Dendritic cell treated with granulocyte-macrophage colony-stimulating factor and Interleukin-4, amounts not matched to agents 40 ng/mL and 50 ng/mL, for 4 days (primary cell): ENCODE measurements around the gene PPP1R15B.

Source experiments
- H3K27ac Mint-ChIP-seq: one replicate; pipeline ENCODE4 v1.8.0; 2022; ENCODE audit warnings: mild to moderate bottlenecking, mixed read lengths
- H3K27me3 Mint-ChIP-seq: one replicate; pipeline ENCODE4 v1.8.0; 2022; ENCODE audit warnings: mild to moderate bottlenecking, mixed read lengths
- H3K36me3 Mint-ChIP-seq: one replicate; pipeline ENCODE4 v1.8.0; 2022; ENCODE audit warnings: low read depth, mixed read lengths
- H3K4me1 Mint-ChIP-seq: one replicate; pipeline ENCODE4 v1.8.0; 2022; ENCODE audit warnings: low read depth, mixed read lengths
- H3K4me3 Mint-ChIP-seq: one replicate; pipeline ENCODE4 v1.8.0; 2022; ENCODE audit warnings: mild to moderate bottlenecking, moderate library complexity, mixed read lengths
- H3K9me3 Mint-ChIP-seq: one replicate; pipeline ENCODE4 v1.8.0; 2022; ENCODE audit warnings: mixed read lengths
- intact Hi-C: fragments of 100-400 bp; cut with micrococcal nuclease; formaldehyde crosslinking; loops from one replicate; pipeline ENCODE4 v1.15.0; 2022

The PPP1R15B gene

GRCh38 chr1:204366759-204367158 is 44.9 kb downstream of the PPP1R15B start:
- Mint-ChIP-seq H3K27ac (no peak overlapping the region), H3K4me1 (peaks cover 39% of the 10 kb centered on the region), H3K36me3 (no peaks in the 10 kb centered on the region), H3K9me3 (no peaks in the 10 kb centered on the region), H3K4me3 (no peak overlapping the region), H3K27me3 (peaks cover 49% of the 10 kb centered on the region)
- intact Hi-C loops: no loop called here

- peak overlapping the region; percentile 72 for H3K4me3 Mint-ChIP-seq
- intact Hi-C loops: loop anchor here (1.0 kb wide), 3 partner anchors 105 to 201 kb away; no protein-coding TSS in a partner anchor
- peaks cover 63% of the 10 kb centered on the region for H3K27me3 Mint-ChIP-seq
- H3K36me3 Mint-ChIP-seq: no peaks in the 10 kb centered on the region
- peak overlapping the region; percentile 50 for H3K27ac Mint-ChIP-seq
- peaks cover 36% of the 10 kb centered on the region for H3K4me1 Mint-ChIP-seq
- no peaks in the 10 kb centered on the region for H3K9me3 Mint-ChIP-seq
Observed at GRCh38 chr1:204363335-204364114, 48.1 kb downstream of the PPP1R15B start.

DNA sequence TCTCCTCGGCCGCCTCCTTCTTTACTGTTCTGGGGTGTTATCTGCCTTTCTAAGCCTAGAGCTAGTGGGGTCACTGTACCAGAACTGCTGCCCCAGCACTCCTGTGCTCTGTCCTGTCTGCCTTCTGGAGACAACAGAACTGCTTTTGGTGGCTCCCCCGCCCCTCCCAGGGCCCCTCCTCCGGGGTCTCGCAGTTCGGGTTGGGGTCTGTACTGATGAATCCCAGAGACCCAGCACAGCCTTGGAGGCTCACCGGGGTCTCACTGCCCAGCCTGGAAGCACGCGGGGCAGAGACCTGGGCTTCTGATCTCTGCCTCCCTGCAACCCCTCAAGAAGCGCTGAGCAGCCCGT is 48.7 kb downstream of the PPP1R15B start:
- no peaks in the 10 kb centered on the region for H3K36me3 Mint-ChIP-seq
- H3K27me3 Mint-ChIP-seq: peaks cover 64% of the 10 kb centered on the region
- H3K4me3 Mint-ChIP-seq: peak overlapping the region; percentile 72
- intact Hi-C loops: loop anchor here (1.0 kb wide), 3 partner anchors 105 to 201 kb away; no protein-coding TSS in a partner anchor
- H3K9me3 Mint-ChIP-seq: no peaks in the 10 kb centered on the region
- peak overlapping the region; percentile 50 for H3K27ac Mint-ChIP-seq
- H3K4me1 Mint-ChIP-seq: peaks cover 36% of the 10 kb centered on the region

GRCh38 chr1:204361781-204362180 is 49.8 kb downstream of the PPP1R15B start:
- H3K27me3 Mint-ChIP-seq: peaks cover 63% of the 10 kb centered on the region
- no peak overlapping the region for H3K27ac Mint-ChIP-seq
- H3K4me1 Mint-ChIP-seq: peaks cover 44% of the 10 kb centered on the region
- H3K36me3 Mint-ChIP-seq: no peaks in the 10 kb centered on the region
- intact Hi-C loops: no loop called here
- no peak overlapping the region for H3K4me3 Mint-ChIP-seq
- no peaks in the 10 kb centered on the region for H3K9me3 Mint-ChIP-seq

- no peak overlapping the region for H3K4me3 Mint-ChIP-seq
- H3K27me3 Mint-ChIP-seq: peaks cover 63% of the 10 kb centered on the region
- intact Hi-C loops: no loop called here
Observed at GRCh38 chr1:204361341-204361771, 50.3 kb downstream of the PPP1R15B start.

GRCh38 chr1:204360314-204360713 is 51.3 kb downstream of the PPP1R15B start:
- no peaks in the 10 kb centered on the region for H3K36me3 Mint-ChIP-seq
- intact Hi-C loops: no loop called here
- H3K27ac Mint-ChIP-seq: no peak overlapping the region
- peaks cover 43% of the 10 kb centered on the region for H3K4me1 Mint-ChIP-seq
- H3K9me3 Mint-ChIP-seq: no peaks in the 10 kb centered on the region
- no peak overlapping the region for H3K4me3 Mint-ChIP-seq
- H3K27me3 Mint-ChIP-seq: peaks cover 58% of the 10 kb centered on the region

More at GRCh38 chr1:204361341-204361771, 50.3 kb downstream of the PPP1R15B start:
- Mint-ChIP-seq H3K4me1 (peaks cover 44% of the 10 kb centered on the region), H3K36me3 (no peaks in the 10 kb centered on the region), H3K27ac (no peak overlapping the region), H3K9me3 (no peaks in the 10 kb centered on the region)

GRCh38 chr1:204359474-204360255 is 52.0 kb downstream of the PPP1R15B start, which contains the start of gene PLEKHA6:
Gene PLEKHA6 (minus strand): TSS chr1:204359929. CDS start chr1:204273727, 86,202 bp downstream.
- H3K4me3 Mint-ChIP-seq: no peak within 1 kb of the TSS
- H3K9me3 Mint-ChIP-seq: no peaks in the 10 kb centered on the region
- no peak within 1 kb of the TSS for H3K27ac Mint-ChIP-seq
- H3K36me3 Mint-ChIP-seq: no peaks in the 10 kb centered on the region
- peaks cover 56% of the 10 kb centered on the region for H3K27me3 Mint-ChIP-seq
- H3K4me1 Mint-ChIP-seq: peaks cover 36% of the 10 kb centered on the region
- intact Hi-C loops: no loop called here

DNA sequence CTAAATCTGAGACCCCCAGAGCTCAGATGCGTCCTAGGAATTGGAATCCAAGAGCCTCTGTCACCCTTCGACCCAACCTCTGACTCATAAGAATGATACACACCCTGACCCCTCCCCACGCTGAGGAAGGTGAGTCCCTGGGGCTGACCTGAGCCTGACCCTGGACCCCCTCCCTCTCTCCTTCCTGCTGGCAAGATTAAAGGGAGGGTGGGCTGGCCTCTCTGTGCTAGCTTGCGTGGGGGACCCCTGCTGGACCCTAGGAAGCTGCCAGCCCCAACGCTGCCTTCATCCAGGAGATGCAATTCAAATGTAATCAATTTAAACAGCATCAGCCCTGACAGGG is 52.5 kb downstream of the PPP1R15B start:
- Mint-ChIP-seq H3K9me3 (no peaks in the 10 kb centered on the region), H3K27me3 (peaks cover 56% of the 10 kb centered on the region), H3K4me1 (peaks cover 34% of the 10 kb centered on the region), H3K4me3 (no peak overlapping the region), H3K36me3 (no peaks in the 10 kb centered on the region), H3K27ac (no peak overlapping the region)
- intact Hi-C loops: no loop called here

- H3K9me3 Mint-ChIP-seq: no peaks in the 10 kb centered on the region
- H3K4me1 Mint-ChIP-seq: peaks cover 29% of the 10 kb centered on the region
- intact Hi-C loops: no loop called here
- peaks cover 56% of the 10 kb centered on the region for H3K27me3 Mint-ChIP-seq
- no peak overlapping the region for H3K27ac Mint-ChIP-seq
- H3K36me3 Mint-ChIP-seq: no peaks in the 10 kb centered on the region
- H3K4me3 Mint-ChIP-seq: no peak overlapping the region
Observed at GRCh38 chr1:204358605-204359004, 53.0 kb downstream of the PPP1R15B start.

- Mint-ChIP-seq H3K27ac (no peak overlapping the region), H3K4me1 (peaks cover 22% of the 10 kb centered on the region), H3K4me3 (no peak overlapping the region), H3K27me3 (peaks cover 52% of the 10 kb centered on the region), H3K36me3 (no peaks in the 10 kb centered on the region), H3K9me3 (no peaks in the 10 kb centered on the region)
- intact Hi-C loops: no loop called here
Observed at GRCh38 chr1:204357551-204358490, 53.8 kb downstream of the PPP1R15B start.

GRCh38 chr1:204356997-204357396 is 54.6 kb downstream of the PPP1R15B start:
- Mint-ChIP-seq H3K9me3 (no peaks in the 10 kb centered on the region), H3K27ac (no peak overlapping the region), H3K4me3 (no peak overlapping the region), H3K36me3 (no peaks in the 10 kb centered on the region), H3K4me1 (peaks cover 14% of the 10 kb centered on the region), H3K27me3 (peaks cover 44% of the 10 kb centered on the region)
- intact Hi-C loops: no loop called here

DNA sequence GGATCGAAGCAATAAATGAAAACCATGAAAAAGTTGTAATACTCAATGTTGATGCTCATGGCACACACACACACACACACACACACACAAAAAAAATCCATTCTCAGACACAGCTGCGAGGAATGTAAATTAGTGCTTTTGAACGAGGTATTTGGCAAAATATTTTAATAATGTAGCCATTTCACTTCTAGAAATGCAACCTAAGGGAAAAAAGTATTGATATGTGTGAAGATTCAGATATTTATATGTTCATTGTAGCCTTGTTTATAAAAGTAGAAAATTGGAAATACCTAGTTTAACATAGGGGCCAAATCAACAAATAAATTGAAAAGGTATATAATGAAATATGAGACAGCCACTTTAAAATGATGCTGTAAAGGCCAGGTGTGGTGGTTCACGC is 55.7 kb downstream of the PPP1R15B start:
- intact Hi-C loops: no loop called here
- Mint-ChIP-seq H3K4me3 (no peak overlapping the region), H3K4me1 (peaks cover 8% of the 10 kb centered on the region), H3K9me3 (no peaks in the 10 kb centered on the region), H3K27me3 (peaks cover 38% of the 10 kb centered on the region), H3K36me3 (no peaks in the 10 kb centered on the region), H3K27ac (no peak overlapping the region)

- no peak overlapping the region for H3K27ac Mint-ChIP-seq
- peaks cover 39% of the 10 kb centered on the region for H3K27me3 Mint-ChIP-seq
- H3K4me3 Mint-ChIP-seq: no peak overlapping the region
- H3K4me1 Mint-ChIP-seq: peaks cover 8% of the 10 kb centered on the region
- no peaks in the 10 kb centered on the region for H3K9me3 Mint-ChIP-seq
- H3K36me3 Mint-ChIP-seq: no peaks in the 10 kb centered on the region
- intact Hi-C loops: no loop called here
Observed at GRCh38 chr1:204354579-204354978, 57.0 kb downstream of the PPP1R15B start.
